ENCODE results near the gene RGPD3. TPM values are rescaled to one million over a fixed set of nuclear protein-coding genes. Genes with fewer than 3 reads are reported as not detected.

RGPD3 gene
- total and polyA plus RNA-seq, 10 of the 15 experiments (the other 5 are each of a cell fraction or from before 2014, with no cell fraction given) = 0.03 to 0.44 (median 0.09) TPM

- TF ChIP-seq, protein P1, sequence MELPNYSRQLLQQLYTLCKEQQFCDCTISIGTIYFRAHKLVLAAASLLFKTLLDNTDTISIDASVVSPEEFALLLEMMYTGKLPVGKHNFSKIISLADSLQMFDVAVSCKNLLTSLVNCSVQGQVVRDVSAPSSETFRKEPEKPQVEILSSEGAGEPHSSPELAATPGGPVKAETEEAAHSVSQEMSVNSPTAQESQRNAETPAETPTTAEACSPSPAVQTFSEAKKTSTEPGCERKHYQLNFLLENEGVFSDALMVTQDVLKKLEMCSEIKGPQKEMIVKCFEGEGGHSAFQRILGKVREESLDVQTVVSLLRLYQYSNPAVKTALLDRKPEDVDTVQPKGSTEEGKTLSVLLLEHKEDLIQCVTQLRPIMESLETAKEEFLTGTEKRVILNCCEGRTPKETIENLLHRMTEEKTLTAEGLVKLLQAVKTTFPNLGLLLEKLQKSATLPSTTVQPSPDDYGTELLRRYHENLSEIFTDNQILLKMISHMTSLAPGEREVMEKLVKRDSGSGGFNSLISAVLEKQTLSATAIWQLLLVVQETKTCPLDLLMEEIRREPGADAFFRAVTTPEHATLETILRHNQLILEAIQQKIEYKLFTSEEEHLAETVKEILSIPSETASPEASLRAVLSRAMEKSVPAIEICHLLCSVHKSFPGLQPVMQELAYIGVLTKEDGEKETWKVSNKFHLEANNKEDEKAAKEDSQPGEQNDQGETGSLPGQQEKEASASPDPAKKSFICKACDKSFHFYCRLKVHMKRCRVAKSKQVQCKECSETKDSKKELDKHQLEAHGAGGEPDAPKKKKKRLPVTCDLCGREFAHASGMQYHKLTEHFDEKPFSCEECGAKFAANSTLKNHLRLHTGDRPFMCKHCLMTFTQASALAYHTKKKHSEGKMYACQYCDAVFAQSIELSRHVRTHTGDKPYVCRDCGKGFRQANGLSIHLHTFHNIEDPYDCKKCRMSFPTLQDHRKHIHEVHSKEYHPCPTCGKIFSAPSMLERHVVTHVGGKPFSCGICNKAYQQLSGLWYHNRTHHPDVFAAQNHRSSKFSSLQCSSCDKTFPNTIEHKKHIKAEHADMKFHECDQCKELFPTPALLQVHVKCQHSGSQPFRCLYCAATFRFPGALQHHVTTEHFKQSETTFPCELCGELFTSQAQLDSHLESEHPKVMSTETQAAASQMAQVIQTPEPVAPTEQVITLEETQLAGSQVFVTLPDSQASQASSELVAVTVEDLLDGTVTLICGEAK (IDR thresholded peaks at IDR 0.05; ENCODE audit: borderline replicate concordance) = no peak
- TF ChIP-seq BRCA1 (IDR thresholded peaks at IDR 0.05; ENCODE audit: low read depth, low read length) = no peak
- no peak for TF ChIP-seq REST (IDR thresholded peaks at IDR 0.05; ENCODE audit: low read depth, low read length)
- no peak for TF ChIP-seq CBX5 (IDR thresholded peaks at IDR 0.05; ENCODE audit: low read depth)
- no peak for TF ChIP-seq RB1 (IDR thresholded peaks at IDR 0.05; ENCODE audit: borderline replicate concordance)
- TF ChIP-seq DPF2 (IDR thresholded peaks at IDR 0.05) = no peak
- no peak for TF ChIP-seq PML (IDR thresholded peaks at IDR 0.05; ENCODE audit: low read length)
- no peak for TF ChIP-seq YY1 (IDR thresholded peaks at IDR 0.05; ENCODE audit: low read depth, low read length)
- TF ChIP-seq SUZ12 (IDR thresholded peaks at IDR 0.05; ENCODE audit: unreplicated experiment) = no peak
- TF ChIP-seq MEF2A (IDR thresholded peaks at IDR 0.05; ENCODE audit: insufficient read depth, low read depth, low read length) = 0 out of 2 replicates have a peak, but pooled peaks have one; percentile 56
- TF ChIP-seq MEF2B (IDR thresholded peaks at IDR 0.05; ENCODE audit: partially characterized antibody, poor library complexity, severe bottlenecking) = no peak
- TF ChIP-seq STAT3 (IDR thresholded peaks at IDR 0.05; ENCODE audit: low read depth, low read length) = no peak
- TF ChIP-seq TBL1XR1 (IDR thresholded peaks at IDR 0.05; ENCODE audit: low read depth, low read length) = no peak
- no peak for TF ChIP-seq CHD4 (IDR thresholded peaks at IDR 0.05)
- TF ChIP-seq BCL11A (IDR thresholded peaks at IDR 0.05; ENCODE audit: low read depth, low read length) = 0 out of 2 replicates have a peak, but pooled peaks have one; percentile 20
- no peak for TF ChIP-seq STAT1 (conservative IDR thresholded peaks at IDR 0.05)
- TF ChIP-seq SREBF1 (IDR thresholded peaks at IDR 0.05; ENCODE audit: low read length) = no peak
- peak; percentile 88 for TF ChIP-seq RUNX3 (IDR thresholded peaks at IDR 0.05; ENCODE audit: low read length)
- TF ChIP-seq, protein P2, sequence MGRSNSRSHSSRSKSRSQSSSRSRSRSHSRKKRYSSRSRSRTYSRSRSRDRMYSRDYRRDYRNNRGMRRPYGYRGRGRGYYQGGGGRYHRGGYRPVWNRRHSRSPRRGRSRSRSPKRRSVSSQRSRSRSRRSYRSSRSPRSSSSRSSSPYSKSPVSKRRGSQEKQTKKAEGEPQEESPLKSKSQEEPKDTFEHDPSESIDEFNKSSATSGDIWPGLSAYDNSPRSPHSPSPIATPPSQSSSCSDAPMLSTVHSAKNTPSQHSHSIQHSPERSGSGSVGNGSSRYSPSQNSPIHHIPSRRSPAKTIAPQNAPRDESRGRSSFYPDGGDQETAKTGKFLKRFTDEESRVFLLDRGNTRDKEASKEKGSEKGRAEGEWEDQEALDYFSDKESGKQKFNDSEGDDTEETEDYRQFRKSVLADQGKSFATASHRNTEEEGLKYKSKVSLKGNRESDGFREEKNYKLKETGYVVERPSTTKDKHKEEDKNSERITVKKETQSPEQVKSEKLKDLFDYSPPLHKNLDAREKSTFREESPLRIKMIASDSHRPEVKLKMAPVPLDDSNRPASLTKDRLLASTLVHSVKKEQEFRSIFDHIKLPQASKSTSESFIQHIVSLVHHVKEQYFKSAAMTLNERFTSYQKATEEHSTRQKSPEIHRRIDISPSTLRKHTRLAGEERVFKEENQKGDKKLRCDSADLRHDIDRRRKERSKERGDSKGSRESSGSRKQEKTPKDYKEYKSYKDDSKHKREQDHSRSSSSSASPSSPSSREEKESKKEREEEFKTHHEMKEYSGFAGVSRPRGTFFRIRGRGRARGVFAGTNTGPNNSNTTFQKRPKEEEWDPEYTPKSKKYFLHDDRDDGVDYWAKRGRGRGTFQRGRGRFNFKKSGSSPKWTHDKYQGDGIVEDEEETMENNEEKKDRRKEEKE (IDR thresholded peaks at IDR 0.05) = no peak
- no peak for TF ChIP-seq ZNF24 (IDR thresholded peaks at IDR 0.05)
These were observed 110.1 kb downstream of the RGPD3 start (continued) for GRCh38 chr2:106358081-106358480.
